Measurements from ENCODE around the gene C12orf42. TPM values are rescaled to one million over a fixed set of nuclear protein-coding genes. Genes with fewer than 3 reads are reported as not detected.

Gene C12orf42
- total RNA-seq, 1 donor from 2014 or later = not detected

GRCh38 chr12:103354403-103354802 lies 141.4 kb downstream of the C12orf42 start:
- Mint-ChIP-seq H3K27ac (ENCODE audit: unreplicated experiment) (no peak overlapping the region), H3K4me3 (ENCODE audit: unreplicated experiment) (no peak overlapping the region), H3K4me1 (ENCODE audit: low read depth, unreplicated experiment) (no peaks in the 10 kb centered on the region), H3K36me3 (ENCODE audit: unreplicated experiment) (no peaks in the 10 kb centered on the region), H3K9me3 (ENCODE audit: unreplicated experiment) (no peaks in the 10 kb centered on the region), H3K27me3 (ENCODE audit: unreplicated experiment) (no peaks in the 10 kb centered on the region)
- no peak for DNase-seq
- TF ChIP-seq CTCF (IDR thresholded peaks at IDR 0.05; ENCODE audit: partially characterized antibody, unreplicated experiment) = no peak

- Mint-ChIP-seq H3K4me1 (ENCODE audit: low read depth, unreplicated experiment) (no peaks in the 10 kb centered on the region), H3K27ac (ENCODE audit: unreplicated experiment) (no peak overlapping the region), H3K4me3 (ENCODE audit: unreplicated experiment) (no peak overlapping the region), H3K9me3 (ENCODE audit: unreplicated experiment) (no peaks in the 10 kb centered on the region), H3K27me3 (ENCODE audit: unreplicated experiment) (no peaks in the 10 kb centered on the region), H3K36me3 (ENCODE audit: unreplicated experiment) (no peaks in the 10 kb centered on the region)
- no peak for TF ChIP-seq CTCF (IDR thresholded peaks at IDR 0.05; ENCODE audit: partially characterized antibody, unreplicated experiment)
- no peak for DNase-seq
Observed at GRCh38 chr12:103353913-103354312, 141.9 kb downstream of the C12orf42 start.

GRCh38 chr12:103350116-103350515 lies 145.7 kb downstream of the C12orf42 start:
- Mint-ChIP-seq H3K27ac (ENCODE audit: unreplicated experiment) (no peak overlapping the region), H3K27me3 (ENCODE audit: unreplicated experiment) (no peaks in the 10 kb centered on the region), H3K4me1 (ENCODE audit: low read depth, unreplicated experiment) (no peaks in the 10 kb centered on the region), H3K9me3 (ENCODE audit: unreplicated experiment) (no peaks in the 10 kb centered on the region), H3K4me3 (ENCODE audit: unreplicated experiment) (no peak overlapping the region), H3K36me3 (ENCODE audit: unreplicated experiment) (no peaks in the 10 kb centered on the region)
- DNase-seq = no peak
- TF ChIP-seq CTCF (IDR thresholded peaks at IDR 0.05; ENCODE audit: partially characterized antibody, unreplicated experiment) = no peak

GRCh38 chr12:103348935-103349334 lies 146.8 kb downstream of the C12orf42 start:
- no peaks in the 10 kb centered on the region for H3K9me3 Mint-ChIP-seq (ENCODE audit: unreplicated experiment)
- no peak for TF ChIP-seq CTCF (IDR thresholded peaks at IDR 0.05; ENCODE audit: partially characterized antibody, unreplicated experiment)
- no peak for DNase-seq
- H3K27ac Mint-ChIP-seq (ENCODE audit: unreplicated experiment) = no peak overlapping the region
- no peaks in the 10 kb centered on the region for H3K4me1 Mint-ChIP-seq (ENCODE audit: low read depth, unreplicated experiment)
- no peaks in the 10 kb centered on the region for H3K27me3 Mint-ChIP-seq (ENCODE audit: unreplicated experiment)
- no peaks in the 10 kb centered on the region for H3K36me3 Mint-ChIP-seq (ENCODE audit: unreplicated experiment)
- H3K4me3 Mint-ChIP-seq (ENCODE audit: unreplicated experiment) = no peak overlapping the region

- no peak for DNase-seq
- no peak overlapping the region for H3K4me3 Mint-ChIP-seq (ENCODE audit: unreplicated experiment)
- H3K4me1 Mint-ChIP-seq (ENCODE audit: low read depth, unreplicated experiment) = peaks cover 30% of the 10 kb centered on the region
- peaks cover 6% of the 10 kb centered on the region for H3K27me3 Mint-ChIP-seq (ENCODE audit: unreplicated experiment)
- H3K27ac Mint-ChIP-seq (ENCODE audit: unreplicated experiment) = no peak overlapping the region
- H3K36me3 Mint-ChIP-seq (ENCODE audit: unreplicated experiment) = no peaks in the 10 kb centered on the region
- no peak for TF ChIP-seq CTCF (IDR thresholded peaks at IDR 0.05; ENCODE audit: partially characterized antibody, unreplicated experiment)
- H3K9me3 Mint-ChIP-seq (ENCODE audit: unreplicated experiment) = peaks cover 9% of the 10 kb centered on the region
Observed at GRCh38 chr12:103336940-103337339, 158.8 kb downstream of the C12orf42 start.
